ENCODE data around the gene CWC15.
"Not testable (repeated sequence)": the region's sequence is repeated elsewhere in the genome, so short reads cannot be mapped to it uniquely, and the experiment has no call there.

Gene CWC15

GRCh38 chr11:94948070-94948617 lies 25.2 kb downstream of the CWC15 start:
- no peak for DNase-seq

DNA sequence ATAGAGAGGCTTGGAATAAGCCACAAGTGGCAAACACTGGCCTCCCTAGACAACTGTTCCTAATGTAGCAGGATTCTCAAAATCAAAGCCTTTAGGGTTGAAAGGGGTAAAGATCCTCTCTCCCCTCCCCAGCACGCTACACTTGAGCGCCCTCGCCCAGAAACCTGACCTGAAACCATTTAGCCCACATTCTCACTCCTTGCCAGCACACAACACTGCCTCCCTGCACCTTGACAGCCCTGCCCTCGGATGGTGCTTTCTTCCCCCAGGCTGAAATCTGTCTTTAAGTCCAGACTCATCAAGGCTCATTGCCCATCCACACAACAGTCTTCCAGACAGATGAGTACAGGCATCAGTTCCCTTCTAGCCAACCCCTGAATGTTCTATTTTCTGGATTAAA lies 26.5 kb downstream of the CWC15 start:
- no peak for DNase-seq

- DNase-seq: no peak
These were observed 32.2 kb downstream of the CWC15 start for GRCh38 chr11:94941131-94941530.

DNA sequence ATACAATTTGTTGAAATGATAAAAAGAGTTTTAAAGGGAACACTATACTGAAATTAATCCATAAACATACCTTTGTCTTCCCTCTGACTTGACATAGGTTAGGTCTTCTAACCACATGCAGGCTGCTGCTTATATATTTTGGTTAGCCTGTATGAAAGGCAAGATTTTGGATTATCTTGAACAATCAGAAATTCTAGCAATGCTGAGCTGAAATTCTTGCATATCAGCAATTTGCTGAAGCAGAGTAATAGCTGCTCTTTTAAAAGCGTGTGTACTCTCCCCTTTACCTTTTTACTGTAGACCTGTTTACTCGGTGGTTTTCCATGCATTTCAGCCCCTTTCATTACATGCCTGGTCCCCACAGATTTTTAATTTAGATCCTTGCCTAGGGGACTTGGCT lies 34.0 kb downstream of the CWC15 start:
- DNase-seq: no peak

DNA sequence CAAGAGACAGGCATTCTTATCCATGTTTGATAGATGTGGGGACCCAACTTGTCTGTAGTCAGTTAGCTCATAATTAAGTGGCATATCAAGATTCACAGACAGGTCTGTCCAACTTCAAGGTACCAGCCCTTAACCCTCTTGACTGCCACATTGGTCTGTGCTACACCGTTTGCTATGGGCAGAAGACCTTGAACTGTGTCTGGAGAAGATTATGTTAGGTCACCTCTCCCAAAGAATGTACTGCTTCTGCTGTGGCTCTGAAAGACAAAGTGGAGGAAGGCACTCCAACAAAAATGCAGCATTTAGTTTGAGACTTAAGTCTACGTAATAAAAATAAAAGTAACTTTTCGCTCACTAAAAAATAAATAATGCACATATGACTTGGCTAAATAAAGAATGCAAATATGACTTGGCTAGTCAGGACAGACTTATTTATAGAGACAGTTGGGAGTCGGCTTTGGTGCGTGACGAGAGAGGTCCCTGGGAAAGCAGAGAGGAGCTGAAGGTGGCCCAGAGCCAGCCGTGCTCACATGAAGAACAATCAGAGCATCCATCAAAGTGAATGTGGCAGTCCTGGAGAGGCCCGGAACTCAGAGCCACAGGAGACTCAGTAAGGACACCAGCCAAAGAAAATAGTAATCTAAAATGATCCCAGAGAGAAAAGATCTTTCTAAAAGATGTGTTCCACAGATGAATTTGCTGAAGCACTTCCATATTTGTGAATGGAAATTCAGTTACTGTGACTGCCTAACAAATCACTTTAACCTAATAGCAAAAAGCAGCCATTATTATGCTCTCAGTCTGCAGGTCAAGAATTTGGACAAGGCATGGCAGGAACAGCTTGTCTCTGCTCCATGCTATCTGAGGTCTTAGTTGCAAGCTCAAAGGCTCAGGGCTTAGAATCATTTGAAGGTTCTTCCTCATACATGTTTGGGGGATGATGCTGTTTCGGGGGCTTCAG lies 35.0 kb downstream of the CWC15 start:
- DNase-seq: no peak

DNA sequence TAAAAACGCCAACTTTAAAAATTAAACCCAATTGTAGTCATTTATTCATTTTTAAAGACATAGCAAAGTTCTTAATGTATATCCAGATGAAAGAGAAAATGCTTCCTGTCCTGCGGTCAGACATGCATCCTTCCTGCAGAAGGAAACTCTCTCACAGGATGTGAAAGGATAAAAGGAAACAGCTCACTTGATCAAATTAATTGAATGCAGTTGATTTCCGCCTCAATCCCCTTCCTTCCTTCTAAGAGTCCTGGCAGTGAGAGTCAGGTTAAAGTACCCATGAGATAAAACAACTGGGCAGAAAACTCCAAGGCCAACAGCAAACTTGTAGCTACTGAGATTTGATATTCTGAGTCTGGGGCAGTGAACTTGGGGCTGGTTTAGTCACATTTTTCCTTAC lies 38.5 kb downstream of the CWC15 start:
- peak; percentile 30 for DNase-seq

DNA sequence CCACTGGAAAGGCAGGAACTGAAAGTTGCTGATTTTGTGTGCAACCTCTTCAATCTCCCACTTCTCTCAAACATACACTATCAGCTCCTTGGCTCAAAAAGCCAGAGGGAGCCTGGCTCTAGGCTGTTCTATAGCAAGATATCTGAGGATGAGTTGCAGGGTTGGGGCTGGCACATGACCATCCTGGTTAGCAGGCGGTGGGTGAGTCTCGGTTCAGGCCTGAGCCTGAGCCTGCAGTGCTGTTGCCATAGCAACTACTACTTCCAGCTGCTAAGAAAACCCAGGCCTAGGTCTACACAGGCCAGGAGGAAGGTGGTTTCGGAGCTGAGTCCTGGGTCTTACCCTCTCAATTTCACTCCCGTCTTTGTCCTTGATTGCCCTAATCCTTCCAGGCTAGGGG lies 39.0 kb downstream of the CWC15 start:
- no peak for DNase-seq

DNA sequence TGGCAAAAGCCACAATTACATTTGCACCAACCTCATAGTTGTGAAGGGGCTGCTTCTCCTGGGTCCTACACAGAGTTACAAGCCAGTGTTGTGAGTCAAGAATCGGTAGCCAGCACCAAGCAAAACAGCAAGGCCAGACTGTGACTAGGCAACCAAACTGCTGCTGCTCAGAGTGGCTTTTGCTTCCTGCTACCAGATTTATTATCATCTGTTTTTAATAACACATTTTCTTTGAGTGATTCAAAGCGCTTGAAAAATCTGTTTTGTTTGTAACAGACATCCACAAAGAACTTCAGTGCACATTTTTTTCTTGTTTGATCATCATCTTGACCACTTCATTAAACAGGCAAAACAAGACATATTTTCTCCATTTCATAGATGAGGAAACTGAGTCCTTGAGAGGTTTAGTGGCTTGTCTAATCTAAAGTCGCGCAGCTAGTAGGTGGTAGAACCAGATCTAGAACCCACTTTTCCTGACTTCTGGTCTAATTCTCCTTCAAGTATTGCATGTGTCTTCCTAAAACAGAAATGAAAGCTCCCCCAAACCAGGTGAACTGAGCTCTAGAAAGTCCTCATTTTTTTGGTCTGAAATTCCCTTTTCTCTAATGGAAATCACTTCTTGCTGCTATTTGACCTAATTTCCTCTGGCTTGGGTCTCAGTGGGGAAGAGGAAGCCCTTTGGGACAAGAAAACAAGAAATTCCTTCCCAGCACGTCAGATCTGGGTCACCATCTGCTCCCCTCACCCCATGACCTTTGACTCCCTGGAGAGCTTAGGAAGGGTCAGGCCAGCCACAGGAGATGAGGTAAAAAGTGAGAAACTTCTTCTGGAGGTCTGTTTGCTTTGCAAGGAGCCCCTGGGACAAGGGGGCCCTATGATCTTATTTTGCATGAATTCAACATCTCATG lies 39.9 kb downstream of the CWC15 start:
- DNase-seq: no peak

GRCh38 chr11:94932503-94932902 lies 40.9 kb downstream of the CWC15 start:
- no peak for DNase-seq

DNA sequence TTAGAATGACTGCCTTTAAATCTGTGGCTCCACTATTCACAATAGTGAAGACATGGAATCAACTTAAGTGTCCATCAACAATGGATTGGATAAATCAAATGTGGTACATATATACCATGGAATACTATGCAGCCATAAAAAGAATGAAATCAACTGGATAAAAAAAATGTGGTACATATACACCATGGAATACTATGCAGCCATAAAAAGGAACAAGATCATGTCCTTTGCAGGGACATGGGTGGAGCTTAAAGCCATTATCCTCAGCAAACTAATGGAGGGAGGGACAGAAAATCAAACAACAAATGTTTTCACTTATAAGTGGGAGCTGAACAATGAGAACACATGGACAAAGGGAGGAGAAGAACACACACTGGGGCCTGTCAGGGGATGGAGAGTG lies 41.3 kb downstream of the CWC15 start:
- DNase-seq: not testable (repeated sequence)

DNA sequence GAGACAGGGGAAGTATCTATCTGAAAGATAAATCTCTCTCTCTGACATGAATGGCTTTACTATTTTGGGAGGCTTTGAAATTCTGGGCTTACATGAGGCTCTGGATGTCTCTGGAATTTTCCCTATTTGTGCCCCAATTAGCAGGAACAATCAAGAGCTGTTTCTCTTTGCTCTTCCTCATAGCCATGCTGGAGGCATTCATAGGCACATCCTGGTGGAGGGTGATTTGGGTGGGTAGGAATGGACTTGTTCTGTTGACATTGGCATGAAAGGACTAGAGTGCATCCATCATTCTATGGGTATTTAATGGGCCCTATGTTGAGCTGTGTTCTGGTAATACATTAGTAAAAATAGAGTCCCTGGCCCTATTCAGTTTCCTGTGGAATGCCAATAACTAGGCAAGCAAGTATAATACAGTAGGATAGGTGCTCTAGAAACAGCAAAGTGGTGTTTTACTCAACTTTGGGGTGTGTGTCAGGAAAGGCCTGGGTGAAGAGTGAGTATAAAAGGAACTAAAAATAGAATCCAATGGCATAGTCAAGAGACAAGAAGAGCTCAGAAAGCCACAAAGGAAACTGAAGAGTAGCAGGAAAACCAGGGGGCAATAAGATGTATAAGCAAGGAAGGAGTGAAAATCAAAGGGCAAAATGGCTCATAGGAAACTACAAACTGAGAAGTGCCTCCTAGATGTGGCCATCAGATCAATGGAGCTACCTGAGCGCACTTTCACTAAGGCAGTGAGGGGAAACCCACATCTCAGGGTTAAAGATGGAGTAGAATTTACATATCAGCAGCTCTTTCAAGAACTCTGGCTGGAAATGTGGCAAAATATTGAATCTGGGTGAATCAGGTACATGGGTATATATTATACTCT lies 45.0 kb downstream of the CWC15 start:
- DNase-seq: no peak

DNA sequence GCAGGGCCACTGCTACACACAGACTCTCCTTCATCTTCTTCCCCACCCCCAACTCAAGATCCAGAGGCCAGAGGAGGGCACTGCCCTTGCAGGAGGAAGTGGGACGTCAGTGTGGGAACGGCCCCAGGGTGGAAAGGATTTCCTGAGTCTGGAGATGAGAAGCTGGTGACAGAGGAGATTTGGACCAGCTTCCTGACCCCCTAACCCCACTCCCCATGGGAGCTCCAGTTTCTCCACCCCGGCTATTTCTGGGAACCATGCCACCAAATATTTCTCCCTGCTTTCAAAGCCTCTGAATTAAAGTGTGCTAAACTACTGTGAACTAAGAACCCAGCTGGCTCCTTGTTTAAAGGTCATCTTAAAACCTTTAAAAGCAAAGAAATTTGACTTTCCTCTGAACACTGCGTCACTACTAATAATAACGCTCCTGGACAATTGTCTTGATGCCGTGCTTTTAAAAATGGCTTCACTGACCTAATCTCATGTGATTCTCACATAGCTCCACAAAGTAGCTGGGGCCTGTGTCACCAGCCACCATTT lies 46.6 kb downstream of the CWC15 start:
- DNase-seq: no peak

DNA sequence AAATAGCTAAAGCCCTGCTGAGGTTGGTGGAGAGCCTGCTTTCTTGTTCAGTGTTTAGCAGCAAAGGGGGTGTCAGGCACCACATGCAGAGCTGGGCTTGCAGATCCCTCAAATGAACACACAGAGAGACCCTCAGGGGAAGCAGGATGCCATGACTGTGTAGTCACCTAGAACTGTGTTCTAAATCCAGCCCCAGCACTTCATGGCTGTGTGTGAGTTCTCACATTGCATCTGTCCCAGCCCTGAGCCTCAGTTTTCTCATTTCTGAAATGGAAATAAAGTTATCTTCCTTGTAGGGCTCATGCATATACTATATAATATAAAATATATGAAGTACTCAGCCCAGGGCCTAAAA lies 47.1 kb downstream of the CWC15 start:
- DNase-seq: no peak

- peak; percentile 20 for DNase-seq
These were observed 47.7 kb downstream of the CWC15 start for GRCh38 chr11:94925422-94926270.

GRCh38 chr11:94924612-94925011 lies 48.7 kb downstream of the CWC15 start:
- DNase-seq: peak; percentile 37

GRCh38 chr11:94924171-94924572 lies 49.2 kb downstream of the CWC15 start:
- no peak for DNase-seq

GRCh38 chr11:94923004-94923334 lies 50.4 kb downstream of the CWC15 start:
- no peak for DNase-seq

DNA sequence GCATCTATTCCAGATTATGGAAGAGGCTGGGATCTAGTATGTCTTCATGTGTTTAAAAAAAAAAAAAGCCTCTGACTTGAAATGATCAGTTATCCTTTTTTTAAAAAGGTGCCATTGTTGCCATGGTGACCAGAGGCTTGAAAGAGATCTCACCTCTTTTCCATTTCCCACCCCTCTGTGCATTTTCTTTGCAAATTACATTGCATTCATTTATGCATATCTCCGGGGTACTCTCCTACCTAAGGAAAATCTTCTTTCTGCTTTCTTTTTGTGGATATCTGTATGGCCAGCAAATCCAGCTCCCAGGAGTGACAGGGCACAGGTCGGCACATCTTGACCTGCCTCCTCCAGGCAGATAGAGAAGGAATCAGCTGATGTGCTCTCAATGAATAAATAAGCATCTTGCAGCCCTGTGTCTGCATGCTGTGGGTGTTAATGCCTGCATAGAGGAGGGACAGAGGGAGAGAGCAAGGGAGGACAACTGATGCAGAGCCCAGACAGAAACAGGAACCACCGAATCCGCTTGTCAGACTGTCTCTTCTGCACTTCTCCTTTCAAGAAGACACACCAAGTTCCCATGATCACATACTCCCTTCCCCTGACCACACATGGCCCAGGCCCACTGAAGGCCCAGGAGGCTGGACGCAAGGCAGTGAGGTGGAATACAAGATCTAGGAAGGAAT lies 50.9 kb downstream of the CWC15 start:
- no peak for DNase-seq

DNA sequence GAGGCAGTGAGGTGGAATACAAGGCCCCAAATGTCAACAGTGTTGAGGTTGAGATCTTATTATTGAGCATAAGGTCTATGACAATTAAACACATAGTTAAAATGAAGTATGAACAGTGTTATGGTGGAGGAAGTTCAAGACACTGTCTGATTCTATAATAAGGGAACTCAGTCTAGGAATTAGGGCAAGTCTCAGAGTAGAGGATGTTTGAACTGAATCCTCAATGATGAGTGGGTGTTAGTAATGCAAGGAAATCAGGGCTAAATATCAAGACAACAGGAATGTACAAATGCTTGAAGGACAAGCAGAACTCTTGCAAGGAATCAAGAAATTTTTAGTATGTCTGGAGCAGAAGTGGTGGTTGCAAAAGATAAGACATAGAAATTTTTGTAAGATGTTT lies 53.0 kb downstream of the CWC15 start:
- DNase-seq: no peak

GRCh38 chr11:94913718-94914394 lies 59.5 kb downstream of the CWC15 start:
- DNase-seq: not testable (repeated sequence)

Measured in CD4-positive, alpha-beta T cell treated with Interleukin-17A for 1 hour (primary cell).